Cardiac fibroblast (primary cell): ENCODE data around the gene PARVB.
A peak's percentile ranks its signal among the peaks of the same experiment; 100 is the strongest.

Experiments used
- DNase-seq, 2 donors: peaks; one replicate each; pipeline versions ENCODE4 v3.0.0 to v3.0.0-alpha.2; 2010; ENCODE audit warnings: low read depth in 2 of 2
- H3K4me3 ChIP-seq, 2 donors: replicated peaks in 1 of 2; 1 replicate in 1 of 2; 2 replicates in 1 of 2; pipeline ENCODE4 v1.5.1; 2011; ENCODE audit warnings: low read depth in 2 of 2, low read length in 2 of 2, mild to moderate bottlenecking in 2 of 2, moderate library complexity in 1 of 2
- TF ChIP-seq, protein P1 (sequence below): IDR thresholded peaks from one replicate; pipeline ENCODE4 v1.5.1; 2011; ENCODE audit warnings: low read depth, mild to moderate bottlenecking, low read length, inconsistent platforms

PARVB gene

DNA sequence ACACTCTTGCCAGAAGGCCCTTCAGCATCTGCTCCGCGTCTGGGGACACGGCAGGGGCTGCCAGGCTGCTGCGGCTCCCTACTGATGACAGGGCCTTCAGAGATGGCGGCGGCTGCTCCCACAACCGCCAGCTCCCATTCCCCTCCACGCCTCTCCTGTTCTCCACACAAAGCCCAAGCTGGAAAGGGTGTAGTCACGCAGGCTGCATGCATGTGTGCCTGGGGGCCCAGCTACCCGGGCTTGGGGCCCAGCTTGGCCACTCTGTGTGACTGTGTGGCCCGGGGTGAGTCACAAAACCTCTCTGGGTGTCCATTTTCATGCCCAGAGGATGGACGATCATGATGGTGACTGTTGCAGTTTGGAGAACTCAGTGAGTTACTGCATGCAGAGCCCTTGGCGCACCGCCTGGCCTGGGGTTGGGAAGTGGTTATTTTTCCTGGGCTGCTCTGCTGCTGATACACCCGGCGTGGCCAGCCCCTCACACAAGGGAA is 31.7 kb upstream of the PARVB start:
- TF ChIP-seq, protein P1, sequence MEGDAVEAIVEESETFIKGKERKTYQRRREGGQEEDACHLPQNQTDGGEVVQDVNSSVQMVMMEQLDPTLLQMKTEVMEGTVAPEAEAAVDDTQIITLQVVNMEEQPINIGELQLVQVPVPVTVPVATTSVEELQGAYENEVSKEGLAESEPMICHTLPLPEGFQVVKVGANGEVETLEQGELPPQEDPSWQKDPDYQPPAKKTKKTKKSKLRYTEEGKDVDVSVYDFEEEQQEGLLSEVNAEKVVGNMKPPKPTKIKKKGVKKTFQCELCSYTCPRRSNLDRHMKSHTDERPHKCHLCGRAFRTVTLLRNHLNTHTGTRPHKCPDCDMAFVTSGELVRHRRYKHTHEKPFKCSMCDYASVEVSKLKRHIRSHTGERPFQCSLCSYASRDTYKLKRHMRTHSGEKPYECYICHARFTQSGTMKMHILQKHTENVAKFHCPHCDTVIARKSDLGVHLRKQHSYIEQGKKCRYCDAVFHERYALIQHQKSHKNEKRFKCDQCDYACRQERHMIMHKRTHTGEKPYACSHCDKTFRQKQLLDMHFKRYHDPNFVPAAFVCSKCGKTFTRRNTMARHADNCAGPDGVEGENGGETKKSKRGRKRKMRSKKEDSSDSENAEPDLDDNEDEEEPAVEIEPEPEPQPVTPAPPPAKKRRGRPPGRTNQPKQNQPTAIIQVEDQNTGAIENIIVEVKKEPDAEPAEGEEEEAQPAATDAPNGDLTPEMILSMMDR, result no peak
- H3K4me3 ChIP-seq, result no peak overlapping the region
- DNase-seq, result peak; percentile 17 to 25

GRCh38 chr22:43993072-43993760 is 30.9 kb upstream of the PARVB start:
- TF ChIP-seq, protein P1, result peak; percentile 96
- no peak overlapping the region for H3K4me3 ChIP-seq
- peak; percentile 69 to 77 for DNase-seq

DNA sequence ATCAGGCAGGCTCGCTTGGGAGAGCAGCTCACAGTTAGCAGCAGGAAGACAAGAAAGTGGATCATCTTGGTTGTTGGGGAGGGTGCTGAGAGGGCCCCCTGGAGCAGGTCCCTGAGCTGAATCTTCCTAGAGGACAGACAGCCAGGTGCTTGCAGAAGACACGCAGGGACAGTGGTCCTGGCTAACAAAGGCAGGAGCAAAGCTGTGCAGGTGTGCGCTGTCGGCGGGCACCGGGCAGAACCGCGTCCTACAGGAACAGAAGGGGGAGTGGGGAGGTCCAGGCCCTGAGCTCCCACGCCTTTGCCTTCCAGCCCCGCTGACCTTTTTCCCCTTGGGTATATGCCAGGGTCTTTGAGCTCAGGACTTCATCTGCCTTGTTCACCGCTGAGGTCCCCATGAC is 30.1 kb upstream of the PARVB start:
- no peak overlapping the region for H3K4me3 ChIP-seq
- TF ChIP-seq, protein P1, result no peak
- no peak for DNase-seq

- DNase-seq, result no peak
- H3K4me3 ChIP-seq, result no peak overlapping the region
- TF ChIP-seq, protein P1, result no peak
These were observed 29.7 kb upstream of the PARVB start for GRCh38 chr22:43994416-43994815.

- TF ChIP-seq, protein P1, result no peak
- H3K4me3 ChIP-seq, result no peak overlapping the region
- DNase-seq, result no peak
These were observed 28.9 kb upstream of the PARVB start for GRCh38 chr22:43995057-43995685.

- DNase-seq, result no peak
- H3K4me3 ChIP-seq, result no peak overlapping the region
- TF ChIP-seq, protein P1, result no peak
These were observed 28.3 kb upstream of the PARVB start for GRCh38 chr22:43995798-43996169.
